Neural cell (in vitro differentiated cells): ENCODE measurements around the gene MS4A14. TPM values are rescaled to one million over a fixed set of nuclear protein-coding genes. Genes with fewer than 3 reads are reported as not detected.
"Not testable (repeated sequence)": the region's sequence is repeated elsewhere in the genome, so short reads cannot be mapped to it uniquely, and the experiment has no call there.

Experiments
- H2AFZ ChIP-seq: fragments of 200-600, 300-800 bp; sonication (generic), shearing (Covaris generic); 2 replicates; pipeline ENCODE4 v1.6.0; 2014; ENCODE audit warnings: low read depth, mild to moderate bottlenecking, antibody characterized with exemption, low read length, moderate library complexity
- H3F3A ChIP-seq: fragments of 200-600 bp; shearing (Covaris generic); 2 replicates; pipeline ENCODE4 v1.6.1; 2016; ENCODE audit warnings: mild to moderate bottlenecking, moderate library complexity, mixed read lengths, antibody characterized with exemption, low read length; ENCODE audit not compliant: insufficient read depth, poor library complexity, severe bottlenecking
- H3K27ac ChIP-seq: fragments of 200-600, 300-800 bp; sonication (generic), shearing (Covaris generic); 2 replicates; pipeline ENCODE4 v1.5.1; 2014; ENCODE audit warnings: mild to moderate bottlenecking, low read length, moderate library complexity
- H3K27me3 ChIP-seq: fragments of 300-800, 200-600 bp; sonication (generic), shearing (Covaris generic); 2 replicates; pipeline ENCODE4 v1.6.0; 2014; ENCODE audit warnings: mild to moderate bottlenecking, low read depth, low read length, moderate library complexity; ENCODE audit not compliant: insufficient read depth
- H3K36me3 ChIP-seq: fragments of 300-800, 200-600 bp; sonication (generic), shearing (Covaris generic); 2 replicates; pipeline ENCODE4 v1.5.1; 2014; ENCODE audit warnings: mild to moderate bottlenecking, antibody characterized with exemption, low read length, moderate library complexity; ENCODE audit not compliant: insufficient read depth
- H3K4me2 ChIP-seq: fragments of 300-800, 200-600 bp; sonication (generic), shearing (Covaris generic); 2 replicates; pipeline ENCODE4 v1.6.0; 2014; ENCODE audit warnings: mild to moderate bottlenecking, low read length
- H3K4me3 ChIP-seq: fragments of 300-800, 200-600 bp; sonication (generic), shearing (Covaris generic); 2 replicates; pipeline ENCODE4 v1.5.1; 2014; ENCODE audit warnings: mild to moderate bottlenecking, low read length, moderate library complexity
- H3K79me2 ChIP-seq: fragments of 200-600 bp; shearing (Covaris generic); replicated peaks from 2 replicates; pipeline ENCODE4 v1.6.0; 2014; ENCODE audit warnings: mild to moderate bottlenecking, low read length, moderate library complexity; ENCODE audit not compliant: insufficient read depth
- H3K9ac ChIP-seq: fragments of 300-800, 200-600 bp; sonication (generic), shearing (Covaris generic); 2 replicates; pipeline ENCODE4 v1.6.1; 2016; ENCODE audit warnings: mild to moderate bottlenecking, low read length, mixed read lengths
- H3K9me2 ChIP-seq: fragments of 200-600 bp; shearing (Covaris generic); 2 replicates; pipeline ENCODE4 v1.6.1; 2016; ENCODE audit warnings: mild to moderate bottlenecking, low read length, mixed read lengths; ENCODE audit not compliant: insufficient read depth
- H3K9me3 ChIP-seq: fragments of 200-600, 300-800 bp; sonication (generic), shearing (Covaris generic); 2 replicates; pipeline ENCODE4 v1.6.1; 2016; ENCODE audit warnings: mild to moderate bottlenecking, mixed run types, low read length, moderate library complexity, mixed read lengths
- H4K20me1 ChIP-seq: fragments of 200-600 bp; shearing (Covaris generic); 2 replicates; pipeline ENCODE4 v1.6.1; 2016; ENCODE audit warnings: mild to moderate bottlenecking, mixed run types; ENCODE audit not compliant: insufficient read depth
- EP300 ChIP-seq: fragments of 450-650 bp; conservative IDR thresholded peaks from 2 replicates; pipeline ENCODE4 v1.6.1; 2014; ENCODE audit warnings: antibody characterized with exemption, mild to moderate bottlenecking, moderate library complexity; ENCODE audit not compliant: poor library complexity, severe bottlenecking
- EZH2 ChIP-seq: fragments of 200-600, 300-800 bp; shearing (Covaris generic), sonication (generic); IDR thresholded peaks from 2 replicates; pipeline ENCODE4 v1.6.1; 2014; ENCODE audit warnings: antibody characterized with exemption, low read length, borderline replicate concordance, mild to moderate bottlenecking; ENCODE audit not compliant: insufficient read depth, poor library complexity, severe bottlenecking
- MXI1 ChIP-seq: fragments of 450-650 bp; conservative IDR thresholded peaks from 2 replicates; pipeline ENCODE4 v1.6.1; 2014; ENCODE audit warnings: antibody characterized with exemption, mild to moderate bottlenecking; ENCODE audit not compliant: poor library complexity, severe bottlenecking
- POLR2AphosphoS5 ChIP-seq: IDR thresholded peaks from 2 replicates; pipeline ENCODE4 v1.6.1; 2012
- RAD21 ChIP-seq: fragments of 450-650 bp; conservative IDR thresholded peaks from 2 replicates; pipeline ENCODE4 v1.6.1; 2014; ENCODE audit warnings: antibody characterized with exemption, mild to moderate bottlenecking, moderate library complexity
- SMC3 ChIP-seq: fragments of 450-650 bp; conservative IDR thresholded peaks from 2 replicates; pipeline ENCODE4 v1.6.1; 2014; ENCODE audit warnings: antibody characterized with exemption, mild to moderate bottlenecking, moderate library complexity; ENCODE audit not compliant: poor library complexity
- TAF1 ChIP-seq: IDR thresholded peaks from 2 replicates; pipeline ENCODE4 v1.6.1; 2012; ENCODE audit warnings: low read depth
- polyA plus RNA-seq: library from polyadenylated mRNA; depleted of rRNA; stranded (reverse); fragments of >200 nt; gene quantifications from 2 replicates; pipeline ENCODE4 v1.2.3, GENCODE V29; 2014
- TF ChIP-seq, protein P1 (sequence below): fragments of 450-650 bp; IDR thresholded peaks from 2 replicates; pipeline ENCODE4 v1.5.1; 2014; ENCODE audit warnings: antibody characterized with exemption, mild to moderate bottlenecking, moderate library complexity; ENCODE audit not compliant: poor library complexity, severe bottlenecking
- TF ChIP-seq, protein P2 (sequence below): IDR thresholded peaks from 2 replicates; pipeline ENCODE4 v1.6.1; 2012; ENCODE audit warnings: borderline replicate concordance

The MS4A14 gene
- polyA plus RNA-seq, 1 donor from 2014 or later: not detected

DNA sequence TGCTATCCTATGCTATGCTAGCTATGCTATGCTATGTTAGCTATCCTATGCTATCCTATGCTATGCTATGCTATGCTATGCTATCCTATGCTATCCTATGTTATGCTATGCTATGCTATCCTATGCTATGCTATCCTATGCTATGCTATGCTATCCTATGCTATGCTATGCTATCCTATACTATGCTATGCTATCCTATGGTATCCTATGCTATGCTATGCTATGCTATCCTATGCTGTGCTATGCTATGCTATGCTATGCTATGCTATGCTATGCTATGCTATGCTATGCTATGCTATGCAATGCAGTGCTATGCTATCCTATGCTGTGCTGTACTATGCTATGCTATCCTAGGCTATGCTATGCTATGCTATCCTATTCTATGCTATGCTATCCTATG is 50.8 kb downstream of the MS4A14 start:
- TF ChIP-seq, protein P1, sequence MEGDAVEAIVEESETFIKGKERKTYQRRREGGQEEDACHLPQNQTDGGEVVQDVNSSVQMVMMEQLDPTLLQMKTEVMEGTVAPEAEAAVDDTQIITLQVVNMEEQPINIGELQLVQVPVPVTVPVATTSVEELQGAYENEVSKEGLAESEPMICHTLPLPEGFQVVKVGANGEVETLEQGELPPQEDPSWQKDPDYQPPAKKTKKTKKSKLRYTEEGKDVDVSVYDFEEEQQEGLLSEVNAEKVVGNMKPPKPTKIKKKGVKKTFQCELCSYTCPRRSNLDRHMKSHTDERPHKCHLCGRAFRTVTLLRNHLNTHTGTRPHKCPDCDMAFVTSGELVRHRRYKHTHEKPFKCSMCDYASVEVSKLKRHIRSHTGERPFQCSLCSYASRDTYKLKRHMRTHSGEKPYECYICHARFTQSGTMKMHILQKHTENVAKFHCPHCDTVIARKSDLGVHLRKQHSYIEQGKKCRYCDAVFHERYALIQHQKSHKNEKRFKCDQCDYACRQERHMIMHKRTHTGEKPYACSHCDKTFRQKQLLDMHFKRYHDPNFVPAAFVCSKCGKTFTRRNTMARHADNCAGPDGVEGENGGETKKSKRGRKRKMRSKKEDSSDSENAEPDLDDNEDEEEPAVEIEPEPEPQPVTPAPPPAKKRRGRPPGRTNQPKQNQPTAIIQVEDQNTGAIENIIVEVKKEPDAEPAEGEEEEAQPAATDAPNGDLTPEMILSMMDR: no peak
- no peak for TF ChIP-seq EZH2
- H3K27ac ChIP-seq: no peak overlapping the region

DNA sequence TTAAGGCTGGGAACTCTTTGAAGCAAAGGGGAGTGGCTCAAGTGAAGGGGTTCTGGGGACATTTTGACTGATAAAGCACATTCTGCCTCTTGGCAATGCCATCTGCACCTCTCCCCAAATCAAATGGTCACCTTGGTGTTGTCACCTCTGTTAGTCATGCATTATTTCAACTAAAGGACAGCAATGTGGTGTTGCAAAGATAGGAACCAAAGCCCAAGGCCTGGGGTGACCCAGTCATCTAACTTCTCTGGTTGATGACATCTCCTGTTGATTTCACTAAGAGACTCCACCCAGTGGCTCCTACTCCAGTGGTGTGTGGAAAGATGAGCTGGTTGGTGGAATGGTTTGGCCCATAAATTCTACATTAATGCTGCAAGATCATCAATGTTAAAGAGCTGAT is 51.6 kb downstream of the MS4A14 start:
- H3K9ac ChIP-seq: no peak overlapping the region
- H3F3A ChIP-seq: no peaks in the 10 kb centered on the region
- H3K79me2 ChIP-seq: no peaks in the 10 kb centered on the region
- no peaks in the 10 kb centered on the region for H3K9me2 ChIP-seq
- no peaks in the 10 kb centered on the region for H4K20me1 ChIP-seq
- H3K4me2 ChIP-seq: no peak overlapping the region
- H3K27me3 ChIP-seq: no peaks in the 10 kb centered on the region
- no peak overlapping the region for H2AFZ ChIP-seq
- H3K27ac ChIP-seq: no peak overlapping the region
- no peaks in the 10 kb centered on the region for H3K9me3 ChIP-seq
- TF ChIP-seq TAF1: no peak
- TF ChIP-seq SMC3: no peak
- TF ChIP-seq, protein P1: no peak
- TF ChIP-seq MXI1: no peak
- TF ChIP-seq RAD21: no peak
- TF ChIP-seq, protein P2, sequence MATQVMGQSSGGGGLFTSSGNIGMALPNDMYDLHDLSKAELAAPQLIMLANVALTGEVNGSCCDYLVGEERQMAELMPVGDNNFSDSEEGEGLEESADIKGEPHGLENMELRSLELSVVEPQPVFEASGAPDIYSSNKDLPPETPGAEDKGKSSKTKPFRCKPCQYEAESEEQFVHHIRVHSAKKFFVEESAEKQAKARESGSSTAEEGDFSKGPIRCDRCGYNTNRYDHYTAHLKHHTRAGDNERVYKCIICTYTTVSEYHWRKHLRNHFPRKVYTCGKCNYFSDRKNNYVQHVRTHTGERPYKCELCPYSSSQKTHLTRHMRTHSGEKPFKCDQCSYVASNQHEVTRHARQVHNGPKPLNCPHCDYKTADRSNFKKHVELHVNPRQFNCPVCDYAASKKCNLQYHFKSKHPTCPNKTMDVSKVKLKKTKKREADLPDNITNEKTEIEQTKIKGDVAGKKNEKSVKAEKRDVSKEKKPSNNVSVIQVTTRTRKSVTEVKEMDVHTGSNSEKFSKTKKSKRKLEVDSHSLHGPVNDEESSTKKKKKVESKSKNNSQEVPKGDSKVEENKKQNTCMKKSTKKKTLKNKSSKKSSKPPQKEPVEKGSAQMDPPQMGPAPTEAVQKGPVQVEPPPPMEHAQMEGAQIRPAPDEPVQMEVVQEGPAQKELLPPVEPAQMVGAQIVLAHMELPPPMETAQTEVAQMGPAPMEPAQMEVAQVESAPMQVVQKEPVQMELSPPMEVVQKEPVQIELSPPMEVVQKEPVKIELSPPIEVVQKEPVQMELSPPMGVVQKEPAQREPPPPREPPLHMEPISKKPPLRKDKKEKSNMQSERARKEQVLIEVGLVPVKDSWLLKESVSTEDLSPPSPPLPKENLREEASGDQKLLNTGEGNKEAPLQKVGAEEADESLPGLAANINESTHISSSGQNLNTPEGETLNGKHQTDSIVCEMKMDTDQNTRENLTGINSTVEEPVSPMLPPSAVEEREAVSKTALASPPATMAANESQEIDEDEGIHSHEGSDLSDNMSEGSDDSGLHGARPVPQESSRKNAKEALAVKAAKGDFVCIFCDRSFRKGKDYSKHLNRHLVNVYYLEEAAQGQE: no peak
- TF ChIP-seq EP300: no peak
- no peak for TF ChIP-seq POLR2AphosphoS5
- no peak for TF ChIP-seq EZH2
- H3K36me3 ChIP-seq: no peaks in the 10 kb centered on the region
- no peak overlapping the region for H3K4me3 ChIP-seq

More for the DNA sequence above, 50.8 kb downstream of the MS4A14 start:
- no peaks in the 10 kb centered on the region for H4K20me1 ChIP-seq
- H3K4me3 ChIP-seq: no peak overlapping the region
- no peak overlapping the region for H3K4me2 ChIP-seq
- no peaks in the 10 kb centered on the region for H3K9me3 ChIP-seq
- H3K36me3 ChIP-seq: no peaks in the 10 kb centered on the region
- no peaks in the 10 kb centered on the region for H3K79me2 ChIP-seq
- H3K27me3 ChIP-seq: no peaks in the 10 kb centered on the region
- no peak overlapping the region for H3K9ac ChIP-seq
- H2AFZ ChIP-seq: no peak overlapping the region
- H3F3A ChIP-seq: no peaks in the 10 kb centered on the region
- no peaks in the 10 kb centered on the region for H3K9me2 ChIP-seq

DNA sequence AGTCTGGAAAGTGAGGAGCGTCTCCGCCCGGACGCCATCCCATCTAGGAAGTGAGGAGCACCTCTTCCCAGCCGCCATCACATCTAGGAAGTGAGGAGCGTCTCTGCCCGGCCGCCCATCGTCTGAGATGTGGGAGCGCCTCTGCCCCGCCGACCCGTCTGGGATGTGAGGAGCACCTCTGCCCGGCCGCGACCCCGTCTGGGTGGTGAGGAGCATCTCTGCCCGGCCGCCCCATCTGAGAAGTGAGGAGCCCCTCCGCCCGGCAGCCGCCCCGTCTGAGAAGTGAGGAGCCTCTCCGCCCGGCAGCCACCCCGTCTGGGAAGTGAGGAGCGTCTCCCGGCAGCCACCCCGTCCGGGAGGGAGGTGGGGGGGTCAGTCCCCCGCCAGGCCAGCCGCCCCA is 54.9 kb downstream of the MS4A14 start:
- not testable (repeated sequence) for H3K79me2 ChIP-seq, H3K9me3 ChIP-seq, H4K20me1 ChIP-seq, H3K36me3 ChIP-seq, H2AFZ ChIP-seq, H3K9me2 ChIP-seq, H3K4me3 ChIP-seq, H3K9ac ChIP-seq, H3K27ac ChIP-seq, H3K27me3 ChIP-seq, H3F3A ChIP-seq, H3K4me2 ChIP-seq
